NB4 (cell line): ENCODE measurements around the gene SYT6.

Experiments used
- CTCF ChIP-seq: IDR thresholded peaks from one replicate; pipeline ENCODE4 v1.5.1; 2012; ENCODE audit warnings: low read depth, low read length
- MAX ChIP-seq: IDR thresholded peaks from 2 replicates; pipeline ENCODE4 v1.6.1; 2011; ENCODE audit warnings: low read depth, low read length
- MYC ChIP-seq: IDR thresholded peaks from 2 replicates; pipeline ENCODE4 v1.6.1; 2011; ENCODE audit warnings: low read depth, low read length

- TF ChIP-seq CTCF (no peak), MAX (no peak), MYC (no peak)
These were observed 78.6 kb downstream of the SYT6 start for GRCh38 chr1:114075105-114075504.
